ENCODE data around the gene NID2. TPM values are rescaled to one million over a fixed set of nuclear protein-coding genes. Genes with fewer than 3 reads are reported as not detected.

NID2 gene
- total RNA-seq (not detected), polyA plus RNA-seq (1 to 10 TPM in 1 of 4 donors, under 1 TPM in 3; 0.35 to 1.1 (median 0.62) TPM)

- ATAC-seq (ENCODE audit: low read depth in 2 of 2), result peak; percentile 33 to 46
- Mint-ChIP-seq H3K9me3 (no peaks in the 10 kb centered on the region), H3K27ac (no peak within 1 kb of the TSS), H3K4me1 (peaks cover 0 to 23% (median 9%) of the 10 kb centered on the region in 4 donors), H3K27me3 (peaks cover 69% of the 10 kb centered on the region), H3K36me3 (no peaks in the 10 kb centered on the region), H3K4me3 (peak within 1 kb of the TSS in 2 of 4 donors; percentile 44 to 68)
- Histone ChIP-seq H3K9me3 (ENCODE audit: control insufficient read depth in 2 of 2, low read length in 2 of 2) (no peaks in the 10 kb centered on the region), H3K36me3 (ENCODE audit: control insufficient read depth, insufficient read depth, low read length) (no peaks in the 10 kb centered on the region), H3K27ac (ENCODE audit: insufficient read depth, low read length, poor library complexity, severe bottlenecking) (no peak within 1 kb of the TSS), H3K4me1 (ENCODE audit: control insufficient read depth, insufficient read depth, low read length, poor library complexity, severe bottlenecking) (peaks cover 24% of the 10 kb centered on the region), H3K4me3 (ENCODE audit: low read depth, low read length) (no peak within 1 kb of the TSS), H3K27me3 (ENCODE audit: control insufficient read depth, insufficient read depth, low read length) (peaks cover 45% of the 10 kb centered on the region)
- DNase-seq, result peak in 1 of 3 donors; percentile 68
Observed at GRCh38 chr14:52068615-52069306, at the start of gene NID2. NID2 (minus strand) TSS chr14:52069059; CDS start chr14:52068994, 65 bp downstream.

- no peak for DNase-seq
- Mint-ChIP-seq H3K36me3 (no peaks in the 10 kb centered on the region), H3K4me3 (no peak overlapping the region), H3K9me3 (peaks cover 0 to 6% (median 0%) of the 10 kb centered on the region in 7 donors), H3K4me1 (no peaks in the 10 kb centered on the region), H3K27me3 (peaks cover 7% of the 10 kb centered on the region), H3K27ac (no peak overlapping the region)
- H3K27ac ChIP-seq (ENCODE audit: insufficient read depth, low read length, poor library complexity, severe bottlenecking), result no peak overlapping the region
- no peak overlapping the region for H3K4me3 ChIP-seq (ENCODE audit: low read depth, low read length)
- H3K27me3 ChIP-seq (ENCODE audit: control insufficient read depth, insufficient read depth, low read length), result peaks cover 3% of the 10 kb centered on the region
- no peaks in the 10 kb centered on the region for H3K36me3 ChIP-seq (ENCODE audit: control insufficient read depth, insufficient read depth, low read length)
- no peaks in the 10 kb centered on the region for H3K4me1 ChIP-seq (ENCODE audit: control insufficient read depth, insufficient read depth, low read length, poor library complexity, severe bottlenecking)
- no peaks in the 10 kb centered on the region for H3K9me3 ChIP-seq (ENCODE audit: control insufficient read depth in 2 of 2, low read length in 2 of 2)
- ATAC-seq (ENCODE audit: low read depth in 2 of 2), result no peak
Observed at GRCh38 chr14:52117111-52117832, 48.4 kb upstream of the NID2 start.

GRCh38 chr14:52115286-52115685 is 46.4 kb upstream of the NID2 start:
- Histone ChIP-seq H3K9me3 (ENCODE audit: control insufficient read depth in 2 of 2, low read length in 2 of 2) (no peaks in the 10 kb centered on the region), H3K36me3 (ENCODE audit: control insufficient read depth, insufficient read depth, low read length) (no peaks in the 10 kb centered on the region), H3K4me3 (ENCODE audit: low read depth, low read length) (no peak overlapping the region), H3K27me3 (ENCODE audit: control insufficient read depth, insufficient read depth, low read length) (peaks cover 3% of the 10 kb centered on the region), H3K27ac (ENCODE audit: insufficient read depth, low read length, poor library complexity, severe bottlenecking) (no peak overlapping the region), H3K4me1 (ENCODE audit: control insufficient read depth, insufficient read depth, low read length, poor library complexity, severe bottlenecking) (no peaks in the 10 kb centered on the region)
- Mint-ChIP-seq H3K4me1 (no peaks in the 10 kb centered on the region), H3K9me3 (peaks cover 0 to 8% (median 0%) of the 10 kb centered on the region in 7 donors), H3K4me3 (no peak overlapping the region), H3K27ac (no peak overlapping the region), H3K36me3 (no peaks in the 10 kb centered on the region), H3K27me3 (peaks cover 7% of the 10 kb centered on the region)
- ATAC-seq (ENCODE audit: low read depth in 2 of 2) (no peak), DNase-seq (no peak)

GRCh38 chr14:52112336-52113018 is 43.6 kb upstream of the NID2 start:
- DNase-seq (no peak), ATAC-seq (ENCODE audit: low read depth in 2 of 2) (no peak)
- H3K27me3 Mint-ChIP-seq, result peaks cover 7% of the 10 kb centered on the region

GRCh38 chr14:52111583-52111982 is 42.7 kb upstream of the NID2 start:
- H3K27ac ChIP-seq (ENCODE audit: insufficient read depth, low read length, poor library complexity, severe bottlenecking), result no peak overlapping the region
- H3K36me3 Mint-ChIP-seq, result no peaks in the 10 kb centered on the region
- no peaks in the 10 kb centered on the region for H3K4me1 Mint-ChIP-seq
- no peaks in the 10 kb centered on the region for H3K27me3 ChIP-seq (ENCODE audit: control insufficient read depth, insufficient read depth, low read length)
- no peak overlapping the region for H3K27ac Mint-ChIP-seq
- H3K4me3 Mint-ChIP-seq, result no peak overlapping the region
- ATAC-seq (ENCODE audit: low read depth in 2 of 2) (no peak), DNase-seq (no peak)
- no peaks in the 10 kb centered on the region for H3K4me1 ChIP-seq (ENCODE audit: control insufficient read depth, insufficient read depth, low read length, poor library complexity, severe bottlenecking)
- H3K36me3 ChIP-seq (ENCODE audit: control insufficient read depth, insufficient read depth, low read length), result no peaks in the 10 kb centered on the region
- H3K9me3 ChIP-seq (ENCODE audit: control insufficient read depth in 2 of 2, low read length in 2 of 2), result no peaks in the 10 kb centered on the region
- peaks cover 0 to 5% (median 0%) of the 10 kb centered on the region in 7 donors for H3K9me3 Mint-ChIP-seq
- H3K4me3 ChIP-seq (ENCODE audit: low read depth, low read length), result no peak overlapping the region
- H3K27me3 Mint-ChIP-seq, result peaks cover 3% of the 10 kb centered on the region

More at GRCh38 chr14:52112336-52113018, 43.6 kb upstream of the NID2 start:
- no peaks in the 10 kb centered on the region for H3K27me3 ChIP-seq (ENCODE audit: control insufficient read depth, insufficient read depth, low read length)
- Mint-ChIP-seq H3K27ac (no peak overlapping the region), H3K36me3 (no peaks in the 10 kb centered on the region), H3K9me3 (peaks cover 0 to 5% (median 0%) of the 10 kb centered on the region in 7 donors), H3K4me3 (no peak overlapping the region), H3K4me1 (no peaks in the 10 kb centered on the region)
- H3K36me3 ChIP-seq (ENCODE audit: control insufficient read depth, insufficient read depth, low read length), result no peaks in the 10 kb centered on the region
- no peaks in the 10 kb centered on the region for H3K4me1 ChIP-seq (ENCODE audit: control insufficient read depth, insufficient read depth, low read length, poor library complexity, severe bottlenecking)
- H3K9me3 ChIP-seq (ENCODE audit: control insufficient read depth in 2 of 2, low read length in 2 of 2), result no peaks in the 10 kb centered on the region
- H3K27ac ChIP-seq (ENCODE audit: insufficient read depth, low read length, poor library complexity, severe bottlenecking), result no peak overlapping the region
- no peak overlapping the region for H3K4me3 ChIP-seq (ENCODE audit: low read depth, low read length)

- Histone ChIP-seq H3K36me3 (ENCODE audit: control insufficient read depth, insufficient read depth, low read length) (no peaks in the 10 kb centered on the region), H3K27me3 (ENCODE audit: control insufficient read depth, insufficient read depth, low read length) (no peaks in the 10 kb centered on the region), H3K4me3 (ENCODE audit: low read depth, low read length) (no peak overlapping the region), H3K4me1 (ENCODE audit: control insufficient read depth, insufficient read depth, low read length, poor library complexity, severe bottlenecking) (no peaks in the 10 kb centered on the region), H3K9me3 (ENCODE audit: control insufficient read depth in 2 of 2, low read length in 2 of 2) (no peaks in the 10 kb centered on the region), H3K27ac (ENCODE audit: insufficient read depth, low read length, poor library complexity, severe bottlenecking) (no peak overlapping the region)
- no peaks in the 10 kb centered on the region for H3K4me1 Mint-ChIP-seq
- DNase-seq (no peak), ATAC-seq (ENCODE audit: low read depth in 2 of 2) (no peak)
- H3K36me3 Mint-ChIP-seq, result no peaks in the 10 kb centered on the region
- no peak overlapping the region for H3K4me3 Mint-ChIP-seq
- H3K27me3 Mint-ChIP-seq, result no peaks in the 10 kb centered on the region
- H3K9me3 Mint-ChIP-seq, result peaks cover 0 to 5% (median 0%) of the 10 kb centered on the region in 7 donors
- H3K27ac Mint-ChIP-seq, result peak overlapping the region in 1 of 3 donors; percentile 43
Observed at GRCh38 chr14:52110441-52111086, 41.7 kb upstream of the NID2 start.

GRCh38 chr14:52108823-52109222 is 40.0 kb upstream of the NID2 start:
- H3K4me3 ChIP-seq (ENCODE audit: low read depth, low read length), result no peak overlapping the region
- no peaks in the 10 kb centered on the region for H3K9me3 ChIP-seq (ENCODE audit: control insufficient read depth in 2 of 2, low read length in 2 of 2)
- H3K9me3 Mint-ChIP-seq, result peaks cover 0 to 5% (median 0%) of the 10 kb centered on the region in 7 donors
- H3K27me3 Mint-ChIP-seq, result no peaks in the 10 kb centered on the region
- H3K27ac Mint-ChIP-seq, result no peak overlapping the region
- H3K4me3 Mint-ChIP-seq, result no peak overlapping the region
- DNase-seq, result no peak
- no peaks in the 10 kb centered on the region for H3K36me3 Mint-ChIP-seq
- H3K36me3 ChIP-seq (ENCODE audit: control insufficient read depth, insufficient read depth, low read length), result no peaks in the 10 kb centered on the region
- no peaks in the 10 kb centered on the region for H3K4me1 ChIP-seq (ENCODE audit: control insufficient read depth, insufficient read depth, low read length, poor library complexity, severe bottlenecking)
- ATAC-seq (ENCODE audit: low read depth in 2 of 2), result no peak
- no peaks in the 10 kb centered on the region for H3K4me1 Mint-ChIP-seq
- peaks cover 2% of the 10 kb centered on the region for H3K27me3 ChIP-seq (ENCODE audit: control insufficient read depth, insufficient read depth, low read length)
- H3K27ac ChIP-seq (ENCODE audit: insufficient read depth, low read length, poor library complexity, severe bottlenecking), result no peak overlapping the region
